HUES48 (cell line): ENCODE measurements around the gene ADARB2.

Source experiments
- H3K27ac ChIP-seq: one replicate; pipeline ENCODE4 v1.7.0; 2013; ENCODE audit warnings: low read depth, low read length, inconsistent platforms
- H3K27me3 ChIP-seq: 2 replicates; pipeline ENCODE4 v1.6.1; 2013; ENCODE audit warnings: mild to moderate bottlenecking, low read length; ENCODE audit not compliant: control insufficient read depth, insufficient read depth
- H3K36me3 ChIP-seq: 2 replicates; pipeline ENCODE4 v1.6.1; 2013; ENCODE audit warnings: low read length; ENCODE audit not compliant: control insufficient read depth, insufficient read depth
- H3K4me1 ChIP-seq: 2 replicates; pipeline ENCODE4 v1.6.1; 2013; ENCODE audit warnings: mild to moderate bottlenecking, low read length; ENCODE audit not compliant: control insufficient read depth, insufficient read depth
- H3K4me3 ChIP-seq: 2 replicates; pipeline ENCODE4 v1.5.1; 2013; ENCODE audit warnings: mild to moderate bottlenecking, low read depth, low read length
- H3K9ac ChIP-seq: 2 replicates; pipeline ENCODE4 v1.6.1; 2013; ENCODE audit warnings: mild to moderate bottlenecking, low read depth, low read length, moderate library complexity
- H3K9me3 ChIP-seq: 2 replicates; pipeline ENCODE4 v1.6.1; 2013; ENCODE audit warnings: low read length; ENCODE audit not compliant: control insufficient read depth, insufficient read depth

The ADARB2 gene

GRCh38 chr10:1642600-1643160 is 94.6 kb downstream of the ADARB2 start:
- Histone ChIP-seq H3K9me3 (no peaks in the 10 kb centered on the region), H3K4me3 (no peak overlapping the region), H3K27ac (no peak overlapping the region), H3K36me3 (no peaks in the 10 kb centered on the region), H3K27me3 (no peaks in the 10 kb centered on the region), H3K4me1 (no peaks in the 10 kb centered on the region), H3K9ac (no peak overlapping the region)

- Histone ChIP-seq H3K27ac (no peak overlapping the region), H3K4me3 (no peak overlapping the region), H3K9ac (no peak overlapping the region), H3K4me1 (no peaks in the 10 kb centered on the region), H3K27me3 (no peaks in the 10 kb centered on the region), H3K9me3 (no peaks in the 10 kb centered on the region), H3K36me3 (no peaks in the 10 kb centered on the region)
Measured at GRCh38 chr10:1641402-1641801, 95.9 kb downstream of the ADARB2 start.

GRCh38 chr10:1638889-1639419 is 98.4 kb downstream of the ADARB2 start:
- Histone ChIP-seq H3K27ac (no peak overlapping the region), H3K4me1 (no peaks in the 10 kb centered on the region), H3K9me3 (no peaks in the 10 kb centered on the region), H3K36me3 (no peaks in the 10 kb centered on the region), H3K4me3 (no peak overlapping the region), H3K27me3 (no peaks in the 10 kb centered on the region), H3K9ac (no peak overlapping the region)

- Histone ChIP-seq H3K9ac (no peak overlapping the region), H3K4me1 (no peaks in the 10 kb centered on the region)
Measured at GRCh38 chr10:1635340-1635739, 102.0 kb downstream of the ADARB2 start.

GRCh38 chr10:1634239-1634638 is 103.1 kb downstream of the ADARB2 start:
- Histone ChIP-seq H3K4me1 (no peaks in the 10 kb centered on the region), H3K27ac (no peak overlapping the region), H3K4me3 (no peak overlapping the region), H3K27me3 (no peaks in the 10 kb centered on the region), H3K9me3 (no peaks in the 10 kb centered on the region), H3K9ac (no peak overlapping the region), H3K36me3 (no peaks in the 10 kb centered on the region)

More at GRCh38 chr10:1635340-1635739, 102.0 kb downstream of the ADARB2 start:
- no peak overlapping the region for H3K27ac ChIP-seq
- H3K36me3 ChIP-seq, result no peaks in the 10 kb centered on the region
- H3K27me3 ChIP-seq, result no peaks in the 10 kb centered on the region
- no peaks in the 10 kb centered on the region for H3K9me3 ChIP-seq
- H3K4me3 ChIP-seq, result no peak overlapping the region

- Histone ChIP-seq H3K27me3 (no peaks in the 10 kb centered on the region), H3K4me3 (no peak overlapping the region), H3K27ac (no peak overlapping the region), H3K4me1 (no peaks in the 10 kb centered on the region), H3K36me3 (no peaks in the 10 kb centered on the region), H3K9ac (no peak overlapping the region), H3K9me3 (no peaks in the 10 kb centered on the region)
Measured at GRCh38 chr10:1633783-1634182, 103.5 kb downstream of the ADARB2 start.

- no peaks in the 10 kb centered on the region for H3K36me3 ChIP-seq
- no peaks in the 10 kb centered on the region for H3K27me3 ChIP-seq
- no peak overlapping the region for H3K4me3 ChIP-seq
- no peaks in the 10 kb centered on the region for H3K4me1 ChIP-seq
- H3K27ac ChIP-seq, result no peak overlapping the region
- no peaks in the 10 kb centered on the region for H3K9me3 ChIP-seq
- no peak overlapping the region for H3K9ac ChIP-seq
Measured at GRCh38 chr10:1632596-1632995, 104.7 kb downstream of the ADARB2 start.

- no peaks in the 10 kb centered on the region for H3K36me3 ChIP-seq
- H3K4me1 ChIP-seq, result no peaks in the 10 kb centered on the region
- H3K4me3 ChIP-seq, result no peak overlapping the region
- no peak overlapping the region for H3K27ac ChIP-seq
- no peaks in the 10 kb centered on the region for H3K9me3 ChIP-seq
- no peaks in the 10 kb centered on the region for H3K27me3 ChIP-seq
- no peak overlapping the region for H3K9ac ChIP-seq
Measured at GRCh38 chr10:1632141-1632540, 105.2 kb downstream of the ADARB2 start.

- no peak overlapping the region for H3K9ac ChIP-seq
- H3K27me3 ChIP-seq, result no peaks in the 10 kb centered on the region
- H3K27ac ChIP-seq, result no peak overlapping the region
Measured at GRCh38 chr10:1631282-1631681, 106.0 kb downstream of the ADARB2 start.

GRCh38 chr10:1630304-1630703 is 107.0 kb downstream of the ADARB2 start:
- no peaks in the 10 kb centered on the region for H3K4me1 ChIP-seq
- H3K4me3 ChIP-seq, result no peak overlapping the region
- no peaks in the 10 kb centered on the region for H3K27me3 ChIP-seq
- no peak overlapping the region for H3K27ac ChIP-seq
- H3K9ac ChIP-seq, result no peak overlapping the region
- H3K36me3 ChIP-seq, result no peaks in the 10 kb centered on the region
- no peaks in the 10 kb centered on the region for H3K9me3 ChIP-seq

More at GRCh38 chr10:1631282-1631681, 106.0 kb downstream of the ADARB2 start:
- no peaks in the 10 kb centered on the region for H3K4me1 ChIP-seq
- H3K36me3 ChIP-seq, result no peaks in the 10 kb centered on the region
- no peaks in the 10 kb centered on the region for H3K9me3 ChIP-seq
- no peak overlapping the region for H3K4me3 ChIP-seq

GRCh38 chr10:1629326-1630198 is 107.8 kb downstream of the ADARB2 start:
- Histone ChIP-seq H3K4me3 (no peak overlapping the region), H3K4me1 (no peaks in the 10 kb centered on the region), H3K27me3 (no peaks in the 10 kb centered on the region), H3K36me3 (no peaks in the 10 kb centered on the region), H3K9ac (no peak overlapping the region), H3K27ac (no peak overlapping the region), H3K9me3 (no peaks in the 10 kb centered on the region)
